ENCODE results near the gene PDLIM4.

Gene PDLIM4

GRCh38 chr5:132225165-132226032 lies 32.1 kb upstream of the PDLIM4 start:
- DNase-seq (ENCODE audit: extremely low spot score): no peak
- CTCF ChIA-PET: interaction anchor here (0.7 to 8.5 kb wide), 13 partner anchors 8 to 178 kb away, joined by 3 to 124 read pairs (median 3); no protein-coding TSS in a partner anchor
- POLR2A ChIA-PET: interaction anchor here (0.9 kb wide), 1 partner anchor 14 kb away, joined by 7 read pairs; no protein-coding TSS in a partner anchor
- no peak for TF ChIP-seq CTCF (IDR thresholded peaks at IDR 0.05; ENCODE audit: control extremely low read depth, extremely low read depth, low read depth, missing control alignments)

DNA sequence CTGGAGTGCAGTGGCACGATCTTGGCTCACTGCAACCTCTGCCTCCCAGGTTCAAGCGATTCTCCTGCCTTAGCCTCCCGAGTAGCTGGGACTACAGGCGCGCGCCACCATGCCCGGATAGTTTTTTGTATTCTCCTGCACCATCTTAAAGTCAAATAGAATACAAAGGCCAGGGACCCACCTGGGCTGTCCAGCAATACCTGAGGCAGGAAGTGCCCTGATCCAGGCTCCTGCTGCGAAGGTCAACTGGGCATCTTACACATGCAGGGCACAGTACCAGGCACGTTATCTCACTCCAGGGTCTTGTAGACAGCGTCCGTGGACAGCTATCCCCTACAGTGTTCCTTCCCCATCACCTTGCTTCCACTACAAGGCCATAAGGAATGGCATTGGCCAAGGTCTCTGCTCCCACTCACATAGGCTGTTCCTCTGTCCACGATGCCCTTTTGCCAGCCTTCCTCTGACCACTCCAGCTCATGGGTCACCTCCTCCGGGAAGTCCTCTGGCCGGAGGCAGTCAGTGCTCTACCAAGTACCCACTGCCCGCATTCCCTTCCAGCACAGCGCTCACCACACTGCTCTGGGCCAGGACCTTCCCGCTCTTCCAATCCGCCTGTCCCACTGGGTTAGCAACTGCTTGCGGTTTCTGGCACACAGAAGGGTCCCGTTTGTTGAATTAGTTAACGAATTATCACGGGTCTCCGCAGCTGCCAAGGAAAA lies 30.8 kb upstream of the PDLIM4 start:
- ChIA-PET CTCF (interaction anchor here (1.3 to 8.5 kb wide), 13 partner anchors 9 to 164 kb away, joined by 3 to 124 read pairs (median 5); no protein-coding TSS in a partner anchor), POLR2A (interaction anchor here (1.2 kb wide), 1 partner anchor 12 kb away, joined by 6 read pairs; no protein-coding TSS in a partner anchor)
- DNase-seq (ENCODE audit: extremely low spot score): no peak
- TF ChIP-seq CTCF (IDR thresholded peaks at IDR 0.05; ENCODE audit: control extremely low read depth, extremely low read depth, low read depth, missing control alignments): no peak

DNA sequence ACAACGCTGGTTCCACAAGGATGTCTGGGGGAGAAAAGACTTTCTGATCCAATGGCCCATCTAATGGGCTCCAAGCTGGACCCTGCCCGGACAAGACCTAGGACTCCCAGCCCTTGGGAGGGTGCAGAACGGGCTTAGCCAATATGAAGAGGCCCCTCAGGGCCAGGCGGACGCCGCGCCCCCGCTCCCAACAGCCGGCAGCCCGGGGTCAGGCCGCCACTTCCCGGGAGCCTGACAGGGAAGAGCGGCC lies 30.3 kb upstream of the PDLIM4 start:
- CTCF ChIA-PET: interaction anchor here (1.0 to 8.5 kb wide), 15 partner anchors 9 to 161 kb away, joined by 3 to 124 read pairs (median 5); no protein-coding TSS in a partner anchor
- POLR2A ChIA-PET: interaction anchor here (0.8 to 1.2 kb wide), 3 partner anchors 11 to 37 kb away, joined by 3 to 6 read pairs (median 3); no protein-coding TSS in a partner anchor
- DNase-seq (ENCODE audit: extremely low spot score): no peak
- TF ChIP-seq CTCF (IDR thresholded peaks at IDR 0.05; ENCODE audit: control extremely low read depth, extremely low read depth, low read depth, missing control alignments): no peak

DNA sequence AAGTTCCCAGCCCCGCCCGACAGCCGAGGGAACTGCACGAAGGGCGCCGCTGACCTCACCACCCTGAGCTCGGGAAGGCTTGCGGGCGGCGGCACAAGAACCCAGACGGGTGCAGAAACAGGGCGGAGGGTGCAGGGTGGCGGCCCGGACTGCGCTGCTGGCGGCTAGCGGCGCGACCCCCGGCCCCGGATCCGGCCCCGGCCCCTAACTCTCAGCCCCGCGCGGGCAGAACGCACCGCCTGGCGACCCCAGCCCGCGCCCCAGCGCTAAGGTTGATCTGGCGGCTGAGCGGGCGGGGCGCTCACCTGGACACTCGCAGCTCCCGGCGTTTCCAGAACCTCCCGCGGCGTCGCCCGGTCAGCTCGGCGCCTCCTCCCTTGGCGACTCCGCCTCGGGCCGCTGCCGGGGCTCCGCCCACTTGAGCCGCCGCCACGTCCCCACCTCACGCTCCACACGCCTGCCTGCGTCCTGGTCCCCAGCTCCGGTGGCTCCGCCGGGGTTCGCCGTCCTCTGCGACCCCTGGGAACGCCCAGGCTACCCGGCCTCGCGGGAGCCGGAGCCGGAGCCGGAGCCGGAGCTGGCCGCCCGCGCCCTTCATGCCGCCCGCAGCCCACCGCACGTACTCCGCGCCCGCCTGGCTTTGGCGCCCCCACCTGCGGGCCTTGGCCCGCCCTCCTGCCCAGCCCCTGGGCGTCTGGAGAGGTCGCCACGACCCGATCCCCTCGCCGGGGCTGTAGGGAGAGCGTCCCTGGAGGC lies 29.8 kb upstream of the PDLIM4 start, which contains the start of gene P4HA2:
Gene P4HA2 (minus strand): TSS at position 369 of the 756 bp plus-strand sequence. CDS start 9,227 bp downstream, outside the sequence.
- ChIA-PET CTCF (interaction anchor here (1.0 to 8.5 kb wide), 17 partner anchors 8 to 161 kb away, joined by 3 to 124 read pairs (median 5); no protein-coding TSS in a partner anchor), POLR2A (interaction anchor here (0.6 to 1.2 kb wide), 5 partner anchors 11 to 975 kb away, joined by 3 to 6 read pairs (median 3); no protein-coding TSS in a partner anchor)
- no peak for TF ChIP-seq CTCF (IDR thresholded peaks at IDR 0.05; ENCODE audit: control extremely low read depth, extremely low read depth, low read depth, missing control alignments)
- peak; percentile 94 for DNase-seq (ENCODE audit: extremely low spot score)

GRCh38 chr5:132228241-132229035 lies 29.1 kb upstream of the PDLIM4 start:
- POLR2A ChIA-PET: interaction anchor here (0.6 to 1.2 kb wide), 4 partner anchors 10 to 976 kb away, joined by 3 to 6 read pairs (median 3); no protein-coding TSS in a partner anchor
- no peak for TF ChIP-seq CTCF (IDR thresholded peaks at IDR 0.05; ENCODE audit: control extremely low read depth, extremely low read depth, low read depth, missing control alignments)
- no peak for DNase-seq (ENCODE audit: extremely low spot score)
- CTCF ChIA-PET: interaction anchor here (1.0 to 8.5 kb wide), 17 partner anchors 7 to 272 kb away, joined by 3 to 124 read pairs (median 5); no protein-coding TSS in a partner anchor

Data from GM10248 (cell line).